Neuron (in vitro differentiated cells): ENCODE measurements around the gene JAZF1.

Experiments
- H2AFZ ChIP-seq: one replicate; pipeline ENCODE4 v1.6.1; 2013; ENCODE audit warnings: low read depth, mild to moderate bottlenecking, inconsistent platforms, low read length, moderate library complexity
- H3K27me3 ChIP-seq: one replicate; pipeline ENCODE4 v1.6.1; 2013; ENCODE audit warnings: low read length; ENCODE audit not compliant: insufficient read depth
- H3K36me3 ChIP-seq: one replicate; pipeline ENCODE4 v1.6.1; 2013; ENCODE audit warnings: low read length; ENCODE audit not compliant: insufficient read depth
- H3K4me1 ChIP-seq: one replicate; pipeline ENCODE4 v1.6.1; 2013; ENCODE audit warnings: low read length; ENCODE audit not compliant: insufficient read depth
- H3K4me3 ChIP-seq: 2 replicates; pipeline ENCODE4 v1.5.1; 2013; ENCODE audit warnings: mild to moderate bottlenecking, low read length, moderate library complexity
- H3K9me3 ChIP-seq: one replicate; pipeline ENCODE4 v1.6.1; 2013; ENCODE audit warnings: low read length

The JAZF1 gene

GRCh38 chr7:28182071-28182471, 1.5 kb upstream of the JAZF1 start:
- Histone ChIP-seq H2AFZ (no peak overlapping the region), H3K36me3 (no peaks in the 10 kb centered on the region), H3K9me3 (no peaks in the 10 kb centered on the region), H3K27me3 (peaks cover 38% of the 10 kb centered on the region), H3K4me3 (no peak overlapping the region), H3K4me1 (peaks cover 7% of the 10 kb centered on the region)

- peaks cover 42% of the 10 kb centered on the region for H3K27me3 ChIP-seq
- H2AFZ ChIP-seq = no peak overlapping the region
- peaks cover 7% of the 10 kb centered on the region for H3K4me1 ChIP-seq
- no peaks in the 10 kb centered on the region for H3K36me3 ChIP-seq
- H3K9me3 ChIP-seq = no peaks in the 10 kb centered on the region
- H3K4me3 ChIP-seq = no peak overlapping the region
Observed at GRCh38 chr7:28181416-28181815, 821 bp upstream of the JAZF1 start.

DNA sequence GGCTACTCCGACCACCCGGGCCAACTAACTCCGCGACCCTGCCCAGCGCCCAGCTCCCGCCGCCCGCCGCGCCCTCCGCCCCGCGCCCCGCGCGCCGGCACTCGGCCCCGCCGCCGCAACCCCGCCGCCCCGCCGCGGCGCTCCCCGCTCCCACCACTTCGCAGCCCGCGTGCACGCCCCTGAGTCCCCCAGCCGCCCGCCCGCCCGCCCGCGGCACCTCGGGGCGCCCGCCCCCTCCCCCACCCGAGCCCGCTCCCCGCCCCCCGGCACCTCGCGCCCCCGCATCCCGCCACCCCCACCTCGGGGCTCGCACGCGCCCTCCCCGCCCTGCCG, 598 bp downstream of the JAZF1 start:
- no peaks in the 10 kb centered on the region for H3K36me3 ChIP-seq
- H3K9me3 ChIP-seq = no peaks in the 10 kb centered on the region
- peaks cover 7% of the 10 kb centered on the region for H3K4me1 ChIP-seq
- H3K4me3 ChIP-seq = peak overlapping the region; percentile 53
- H3K27me3 ChIP-seq = peaks cover 42% of the 10 kb centered on the region
- H2AFZ ChIP-seq = no peak overlapping the region

DNA sequence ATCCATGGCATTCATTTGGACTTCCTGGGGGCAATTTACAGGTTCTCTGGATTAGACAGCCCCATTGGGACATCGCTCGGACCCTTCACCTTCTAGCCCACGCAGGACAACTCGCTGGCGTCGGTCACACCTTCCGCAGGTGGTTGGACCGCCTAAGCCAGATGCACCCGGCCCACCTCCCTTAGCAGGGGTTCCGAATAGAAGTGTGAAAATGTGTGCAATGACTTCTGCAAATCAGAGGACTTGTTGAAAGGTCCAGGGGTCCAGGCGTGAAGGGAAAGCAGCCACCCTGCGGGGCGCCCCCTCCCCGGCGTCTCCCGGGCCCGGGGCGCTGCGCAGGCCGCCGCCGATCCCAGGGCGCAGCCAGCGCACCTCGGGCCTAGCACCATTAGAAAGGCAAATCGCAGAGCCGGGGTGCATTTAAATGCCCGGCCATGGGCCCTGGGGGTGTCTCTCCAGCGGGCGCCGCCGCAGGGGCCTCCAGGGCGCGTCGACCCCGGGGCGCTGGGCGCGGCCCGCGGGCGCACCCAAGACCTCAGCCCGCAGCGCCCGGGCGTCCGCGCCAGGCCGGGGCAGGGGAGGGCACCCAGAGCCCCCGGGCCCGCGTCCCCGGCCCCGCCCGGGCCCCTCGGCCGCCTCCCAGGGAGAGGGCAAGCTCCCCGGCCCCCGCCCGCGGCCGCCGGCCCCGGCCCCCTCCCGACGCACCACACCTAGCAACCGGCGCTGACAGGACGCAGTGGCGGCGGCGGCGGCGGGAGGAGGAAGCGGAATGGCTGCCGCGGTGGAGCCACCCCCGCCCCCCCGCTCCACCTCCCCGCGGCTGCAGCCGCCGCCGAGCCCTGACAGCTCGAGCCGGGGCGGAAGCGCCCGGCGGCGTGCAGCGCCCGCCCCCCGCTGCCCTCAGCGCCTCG, 1.2 kb downstream of the JAZF1 start:
- H3K9me3 ChIP-seq = no peaks in the 10 kb centered on the region
- no peaks in the 10 kb centered on the region for H3K36me3 ChIP-seq
- peak overlapping the region; percentile 44 for H3K4me3 ChIP-seq
- peaks cover 39% of the 10 kb centered on the region for H3K27me3 ChIP-seq
- peaks cover 7% of the 10 kb centered on the region for H3K4me1 ChIP-seq
- no peak overlapping the region for H2AFZ ChIP-seq

GRCh38 chr7:28178599-28178998, 2.0 kb downstream of the JAZF1 start:
- peaks cover 32% of the 10 kb centered on the region for H3K27me3 ChIP-seq
- H3K36me3 ChIP-seq = no peaks in the 10 kb centered on the region
- H3K4me3 ChIP-seq = no peak overlapping the region
- no peak overlapping the region for H2AFZ ChIP-seq
- H3K9me3 ChIP-seq = no peaks in the 10 kb centered on the region
- peaks cover 9% of the 10 kb centered on the region for H3K4me1 ChIP-seq

DNA sequence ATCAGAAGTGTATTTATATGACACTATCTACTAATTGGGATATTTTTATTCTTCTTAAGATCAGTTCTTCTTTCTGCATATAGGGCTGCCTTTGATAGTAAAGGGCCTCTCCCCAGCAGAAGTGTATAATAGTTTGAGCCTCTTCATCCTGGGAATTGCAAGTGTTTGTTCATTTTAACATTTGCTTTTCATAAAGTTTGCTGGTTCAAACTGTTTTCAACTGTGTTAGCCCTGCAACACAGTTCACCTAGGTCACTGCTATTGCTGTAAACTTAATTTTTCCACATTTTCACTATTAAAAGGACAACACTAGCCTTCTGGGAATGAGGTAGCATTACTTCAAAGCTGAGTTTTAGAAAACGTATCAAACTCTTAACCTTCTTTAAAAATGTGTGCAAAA, 2.8 kb downstream of the JAZF1 start:
- no peak overlapping the region for H2AFZ ChIP-seq
- H3K36me3 ChIP-seq = no peaks in the 10 kb centered on the region
- H3K9me3 ChIP-seq = no peaks in the 10 kb centered on the region
- H3K4me3 ChIP-seq = no peak overlapping the region
- H3K27me3 ChIP-seq = peaks cover 30% of the 10 kb centered on the region
- H3K4me1 ChIP-seq = peaks cover 16% of the 10 kb centered on the region

- Histone ChIP-seq H3K9me3 (no peaks in the 10 kb centered on the region), H2AFZ (no peak overlapping the region), H3K27me3 (peaks cover 23% of the 10 kb centered on the region), H3K36me3 (no peaks in the 10 kb centered on the region), H3K4me3 (no peak overlapping the region), H3K4me1 (peaks cover 20% of the 10 kb centered on the region)
Observed at GRCh38 chr7:28176645-28177044, 4.0 kb downstream of the JAZF1 start.

- Histone ChIP-seq H3K4me1 (peaks cover 20% of the 10 kb centered on the region), H3K36me3 (no peaks in the 10 kb centered on the region), H3K9me3 (no peaks in the 10 kb centered on the region), H3K4me3 (no peak overlapping the region), H3K27me3 (peaks cover 20% of the 10 kb centered on the region), H2AFZ (no peak overlapping the region)
Observed at GRCh38 chr7:28176174-28176573, 4.4 kb downstream of the JAZF1 start.

GRCh38 chr7:28174901-28175661, 5.5 kb downstream of the JAZF1 start:
- Histone ChIP-seq H2AFZ (no peak overlapping the region), H3K4me1 (peaks cover 15% of the 10 kb centered on the region), H3K4me3 (no peak overlapping the region), H3K27me3 (peaks cover 16% of the 10 kb centered on the region), H3K9me3 (no peaks in the 10 kb centered on the region), H3K36me3 (no peaks in the 10 kb centered on the region)

DNA sequence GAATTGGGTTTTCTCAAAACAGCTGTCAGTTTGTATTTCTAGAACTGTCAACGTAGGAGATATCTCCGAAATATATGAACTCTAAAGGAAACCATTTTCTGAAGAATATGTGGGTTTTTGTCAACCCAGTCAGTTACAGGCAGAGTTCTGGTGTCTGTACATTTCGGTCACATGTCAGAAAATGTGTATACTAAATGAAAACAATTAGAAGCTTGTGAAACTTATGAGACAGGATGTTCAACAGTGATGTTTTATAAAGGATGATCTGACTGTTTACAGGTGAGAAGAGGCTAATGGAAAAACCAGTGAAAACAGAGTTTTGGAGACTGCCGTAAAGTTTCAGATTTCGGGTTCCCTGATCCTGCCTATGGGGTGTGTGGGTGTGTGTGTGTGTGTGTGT, 6.2 kb downstream of the JAZF1 start:
- Histone ChIP-seq H3K4me3 (no peak overlapping the region), H3K27me3 (peaks cover 16% of the 10 kb centered on the region), H3K4me1 (peaks cover 15% of the 10 kb centered on the region), H2AFZ (no peak overlapping the region), H3K9me3 (no peaks in the 10 kb centered on the region), H3K36me3 (no peaks in the 10 kb centered on the region)

GRCh38 chr7:28173531-28173930, 7.1 kb downstream of the JAZF1 start:
- H3K36me3 ChIP-seq = no peaks in the 10 kb centered on the region
- no peak overlapping the region for H3K4me3 ChIP-seq
- H3K27me3 ChIP-seq = peaks cover 10% of the 10 kb centered on the region
- peaks cover 13% of the 10 kb centered on the region for H3K4me1 ChIP-seq
- H3K9me3 ChIP-seq = no peaks in the 10 kb centered on the region
- no peak overlapping the region for H2AFZ ChIP-seq

- no peaks in the 10 kb centered on the region for H3K36me3 ChIP-seq
- peaks cover 9% of the 10 kb centered on the region for H3K27me3 ChIP-seq
- H3K4me1 ChIP-seq = peaks cover 13% of the 10 kb centered on the region
- H3K9me3 ChIP-seq = no peaks in the 10 kb centered on the region
- H3K4me3 ChIP-seq = no peak overlapping the region
- H2AFZ ChIP-seq = no peak overlapping the region
Observed at GRCh38 chr7:28172958-28173357, 7.6 kb downstream of the JAZF1 start.

DNA sequence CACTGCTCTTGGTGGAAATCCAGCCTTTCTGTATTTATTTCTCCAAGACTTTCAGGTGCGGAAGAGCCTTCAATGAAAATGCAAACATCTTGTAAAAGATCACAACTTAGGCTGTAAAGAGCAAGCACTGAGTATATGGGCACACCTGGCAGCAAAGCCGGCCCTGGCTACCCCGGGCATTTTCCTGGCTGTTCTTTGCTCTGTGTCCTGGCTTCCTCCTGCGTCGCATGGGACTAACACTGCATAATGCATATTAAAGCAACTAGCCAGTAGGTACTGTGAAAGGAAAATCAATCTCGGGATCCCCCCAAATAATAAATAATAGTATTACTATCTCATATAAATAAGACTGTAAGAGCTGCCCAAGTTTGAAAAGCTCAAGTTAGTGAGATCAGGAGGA, 9.9 kb downstream of the JAZF1 start:
- H3K9me3 ChIP-seq = no peaks in the 10 kb centered on the region
- H3K4me3 ChIP-seq = no peak overlapping the region
- peaks cover 13% of the 10 kb centered on the region for H3K4me1 ChIP-seq
- H2AFZ ChIP-seq = no peak overlapping the region
- H3K27me3 ChIP-seq = peaks cover 2% of the 10 kb centered on the region
- no peaks in the 10 kb centered on the region for H3K36me3 ChIP-seq
